HepG2 (cell line): Measurements from ENCODE around the gene DDR1. TPM values are rescaled to one million over a fixed set of nuclear protein-coding genes. Genes with fewer than 3 reads are reported as not detected.

ENCODE experiments used
- AGO2 ChIP-seq: fragments of 200-400 bp; formaldehyde crosslinking; optimal IDR thresholded peaks from 2 replicates; pipeline ENCODE3; 2017; ENCODE audit warnings: mild to moderate bottlenecking, low read depth, low read length, moderate library complexity
- BRD4 ChIP-seq: sonication (generic); formaldehyde crosslinking; IDR thresholded peaks from 2 replicates; pipeline ENCODE4 v1.4.0; 2020; ENCODE audit warnings: missing genetic modification reagents
- ETV6 ChIP-seq: sonication (generic); formaldehyde crosslinking; conservative IDR thresholded peaks from 2 replicates; pipeline ENCODE4 v1.4.0; 2020; ENCODE audit warnings: missing genetic modification reagents
- MXD4 ChIP-seq: IDR thresholded peaks from 2 replicates; pipeline ENCODE4 v1.6.1; 2016; ENCODE audit warnings: mild to moderate bottlenecking, missing biosample characterization, missing genetic modification reagents
- NPAS2 ChIP-seq: sonication (generic); formaldehyde crosslinking; IDR thresholded peaks from 2 replicates; pipeline ENCODE4 v1.8.0; 2022; ENCODE audit warnings: mild to moderate bottlenecking, missing genetic modification reagents, borderline replicate concordance
- RARG ChIP-seq: sonication (generic); formaldehyde crosslinking; IDR thresholded peaks from 2 replicates; pipeline ENCODE4 v1.4.0; 2020; ENCODE audit warnings: low read depth, mild to moderate bottlenecking, missing genetic modification reagents
- SALL1 ChIP-seq: sonication (generic); formaldehyde crosslinking; IDR thresholded peaks from 2 replicates; pipeline ENCODE4 v1.8.0; 2022; ENCODE audit warnings: mild to moderate bottlenecking, missing genetic modification reagents
- TGIF2 ChIP-seq: IDR thresholded peaks from 2 replicates; pipeline ENCODE4 v1.6.1; 2016; ENCODE audit warnings: control low read depth, missing compliant biosample characterization
- ZBTB10 ChIP-seq: sonication (generic); formaldehyde crosslinking; IDR thresholded peaks from 2 replicates; pipeline ENCODE4 v1.4.0; 2020; ENCODE audit warnings: missing genetic modification reagents, borderline replicate concordance
- ZBTB14 ChIP-seq: sonication (generic); formaldehyde crosslinking; IDR thresholded peaks from 2 replicates; pipeline ENCODE4 v1.4.0; 2020; ENCODE audit warnings: missing genetic modification reagents
- ZBTB49 ChIP-seq: sonication (generic); formaldehyde crosslinking; IDR thresholded peaks from 2 replicates; pipeline ENCODE4 v1.4.0; 2020; ENCODE audit warnings: missing genetic modification reagents, borderline replicate concordance
- ZFP36L1 ChIP-seq: sonication (generic); formaldehyde crosslinking; IDR thresholded peaks from 2 replicates; pipeline ENCODE4 v1.8.0; 2022; ENCODE audit warnings: mild to moderate bottlenecking, missing genetic modification reagents, moderate library complexity
- ZNF256 ChIP-seq: sonication (generic); formaldehyde crosslinking; conservative IDR thresholded peaks from 2 replicates; pipeline ENCODE4 v1.4.0; 2020; ENCODE audit warnings: missing genetic modification reagents
- ZNF263 ChIP-seq: sonication (generic); formaldehyde crosslinking; IDR thresholded peaks from 2 replicates; pipeline ENCODE4 v1.4.0; 2020; ENCODE audit warnings: missing genetic modification reagents
- ZNF547 ChIP-seq: sonication (generic); formaldehyde crosslinking; IDR thresholded peaks from 2 replicates; pipeline ENCODE4 v1.5.1; 2020; ENCODE audit warnings: mild to moderate bottlenecking, missing genetic modification reagents
- ZNF629 ChIP-seq: sonication (generic); formaldehyde crosslinking; conservative IDR thresholded peaks from 2 replicates; pipeline ENCODE4 v1.5.0; 2020; ENCODE audit warnings: missing genetic modification reagents
- ZNF737 ChIP-seq: sonication (generic); formaldehyde crosslinking; IDR thresholded peaks from 2 replicates; pipeline ENCODE4 v1.5.0; 2020; ENCODE audit warnings: missing genetic modification reagents, mild to moderate bottlenecking, borderline replicate concordance
- ZSCAN21 ChIP-seq: sonication (generic); formaldehyde crosslinking; IDR thresholded peaks from 2 replicates; pipeline ENCODE4 v1.8.0; 2022; ENCODE audit warnings: mild to moderate bottlenecking, missing genetic modification reagents, moderate library complexity, borderline replicate concordance
- ZUFSP ChIP-seq: sonication (generic); formaldehyde crosslinking; IDR thresholded peaks from 2 replicates; pipeline ENCODE4 v1.9.0; 2021; ENCODE audit warnings: missing genetic modification reagents, mild to moderate bottlenecking, borderline replicate concordance
- polyA plus RNA-seq, 8 experiments: library from polyadenylated mRNA; depleted of rRNA in 3 of 8; stranded (reverse) in 7 of 8; unstranded in 1 of 8; fragments of >200 nt; fragmentation: Illumina TruSeq in 4 of 8; extraction: Trizol in 4 of 8; gene quantifications; 2 replicates each; pipeline versions ENCODE4 v1.2.1 to v1.2.3, GENCODE V29; 2011 to 2016; ENCODE audit warnings: low read depth in 4 of 8, missing spikeins in 1 of 8, mixed read lengths in 1 of 8; ENCODE audit not compliant: insufficient read depth in 1 of 8
- total RNA-seq, 5 experiments: library from RNA; depleted of rRNA; stranded (reverse); fragments of >200 nt; fragmentation: Illumina TruSeq; extraction: Trizol; gene quantifications; 2 replicates each; pipeline ENCODE4 v1.2.3, GENCODE V29; 2016; ENCODE audit warnings: low read depth in 1 of 5
- TF ChIP-seq, protein P1 (sequence below): sonication (generic); formaldehyde crosslinking; IDR thresholded peaks from 2 replicates; pipeline ENCODE4 v1.8.0; 2022; ENCODE audit warnings: missing genetic modification reagents, mild to moderate bottlenecking, borderline replicate concordance
- TF ChIP-seq, protein P2 (sequence below): sonication (generic); formaldehyde crosslinking; IDR thresholded peaks from 2 replicates; pipeline ENCODE4 v1.8.1; 2023; ENCODE audit warnings: missing genetic modification reagents, mild to moderate bottlenecking, borderline replicate concordance

The DDR1 gene
- total and polyA plus RNA-seq, 2 of the 13 experiments (the other 11 are each of a cell fraction or from before 2014, with no cell fraction given) = 16.7 to 20.2 TPM

- TF ChIP-seq ZBTB49 (no peak), RARG (CRISPR knock-in tag) (no peak), ZBTB10 (no peak), ZSCAN21 (CRISPR knock-in tag) (no peak), ZNF547 (CRISPR knock-in tag) (no peak), ZNF263 (CRISPR knock-in tag) (no peak), BRD4 (no peak), SALL1 (CRISPR knock-in tag) (no peak), ZUFSP (CRISPR knock-in tag) (no peak), MXD4 (no peak), ZNF737 (CRISPR knock-in tag) (no peak), ZNF629 (CRISPR knock-in tag) (no peak), ZFP36L1 (no peak), NPAS2 (no peak), ZNF256 (CRISPR knock-in tag) (no peak), ZBTB14 (CRISPR knock-in tag) (no peak), AGO2 (no peak), TGIF2 (CRISPR knock-in tag) (0 out of 2 replicates have a peak, but pooled peaks have one; percentile 53), ETV6 (no peak)
- TF ChIP-seq, protein P1, sequence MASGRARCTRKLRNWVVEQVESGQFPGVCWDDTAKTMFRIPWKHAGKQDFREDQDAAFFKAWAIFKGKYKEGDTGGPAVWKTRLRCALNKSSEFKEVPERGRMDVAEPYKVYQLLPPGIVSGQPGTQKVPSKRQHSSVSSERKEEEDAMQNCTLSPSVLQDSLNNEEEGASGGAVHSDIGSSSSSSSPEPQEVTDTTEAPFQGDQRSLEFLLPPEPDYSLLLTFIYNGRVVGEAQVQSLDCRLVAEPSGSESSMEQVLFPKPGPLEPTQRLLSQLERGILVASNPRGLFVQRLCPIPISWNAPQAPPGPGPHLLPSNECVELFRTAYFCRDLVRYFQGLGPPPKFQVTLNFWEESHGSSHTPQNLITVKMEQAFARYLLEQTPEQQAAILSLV = no peak
- TF ChIP-seq, protein P2, sequence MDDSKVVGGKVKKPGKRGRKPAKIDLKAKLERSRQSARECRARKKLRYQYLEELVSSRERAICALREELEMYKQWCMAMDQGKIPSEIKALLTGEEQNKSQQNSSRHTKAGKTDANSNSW = no peak
Observed at GRCh38 chr6:30915591-30915946, 31.2 kb downstream of the DDR1 start (continued).
